Inflammatory macrophage (primary cell): Measurements from ENCODE around the gene PRC1.

Experiments
- DNase-seq, 2 donors: peaks; one replicate each; pipeline ENCODE4 v3.0.0-alpha.2; 2020 to 2022

PRC1 gene

GRCh38 chr15:90989040-90989768, 5.1 kb downstream of the PRC1 start:
- DNase-seq: peak in 1 of 2 donors; percentile 9

GRCh38 chr15:90988296-90988695, 6.0 kb downstream of the PRC1 start:
- DNase-seq: no peak

- DNase-seq: no peak
Measured at GRCh38 chr15:90987561-90988141, 6.7 kb downstream of the PRC1 start.

- DNase-seq: no peak
Measured at GRCh38 chr15:90986790-90987507, 7.4 kb downstream of the PRC1 start.

GRCh38 chr15:90982135-90982534, 12.2 kb downstream of the PRC1 start:
- peak; percentile 10 to 43 for DNase-seq

- no peak for DNase-seq
Measured at GRCh38 chr15:90981681-90982080, 12.7 kb downstream of the PRC1 start.

- no peak for DNase-seq
Measured at GRCh38 chr15:90979582-90979981, 14.8 kb downstream of the PRC1 start.

- no peak for DNase-seq
Measured at GRCh38 chr15:90974216-90974615, 20.1 kb downstream of the PRC1 start.

- no peak for DNase-seq
Measured at GRCh38 chr15:90972133-90972532, 22.2 kb downstream of the PRC1 start.

- DNase-seq: no peak
Measured at GRCh38 chr15:90970274-90970673, 24.1 kb downstream of the PRC1 start.

- no peak for DNase-seq
Measured at GRCh38 chr15:90968434-90968833, 25.9 kb downstream of the PRC1 start.

GRCh38 chr15:90967206-90967605, 27.1 kb downstream of the PRC1 start:
- no peak for DNase-seq

- no peak for DNase-seq
Measured at GRCh38 chr15:90966262-90966661, 28.1 kb downstream of the PRC1 start.

- DNase-seq: no peak
Measured at GRCh38 chr15:90962021-90962420, 32.3 kb downstream of the PRC1 start.

- no peak for DNase-seq
Measured at GRCh38 chr15:90960298-90961091, 33.8 kb downstream of the PRC1 start.

- no peak for DNase-seq
Measured at GRCh38 chr15:90959894-90960293, 34.4 kb downstream of the PRC1 start.

GRCh38 chr15:90959028-90959595, 35.2 kb downstream of the PRC1 start:
- DNase-seq: no peak

- no peak for DNase-seq
Measured at GRCh38 chr15:90957791-90958190, 36.5 kb downstream of the PRC1 start.

GRCh38 chr15:90957031-90957790, 37.1 kb downstream of the PRC1 start:
- no peak for DNase-seq

- DNase-seq: peak; percentile 37 to 59
Measured at GRCh38 chr15:90956274-90957030, 37.9 kb downstream of the PRC1 start.

GRCh38 chr15:90955624-90956273, 38.6 kb downstream of the PRC1 start:
- DNase-seq: no peak
